Dendritic cell treated with granulocyte-macrophage colony-stimulating factor and Interleukin-4, amounts not matched to agents 40 ng/mL and 50 ng/mL, for 4 days (primary cell): ENCODE data around the gene EXOC4.

Experiments used
- H3K27ac Mint-ChIP-seq: one replicate; pipeline ENCODE4 v1.8.0; 2022; ENCODE audit warnings: mild to moderate bottlenecking, mixed read lengths
- H3K27me3 Mint-ChIP-seq: one replicate; pipeline ENCODE4 v1.8.0; 2022; ENCODE audit warnings: mild to moderate bottlenecking, mixed read lengths
- H3K36me3 Mint-ChIP-seq: one replicate; pipeline ENCODE4 v1.8.0; 2022; ENCODE audit warnings: low read depth, mixed read lengths
- H3K4me1 Mint-ChIP-seq: one replicate; pipeline ENCODE4 v1.8.0; 2022; ENCODE audit warnings: low read depth, mixed read lengths
- H3K4me3 Mint-ChIP-seq: one replicate; pipeline ENCODE4 v1.8.0; 2022; ENCODE audit warnings: mild to moderate bottlenecking, moderate library complexity, mixed read lengths
- H3K9me3 Mint-ChIP-seq: one replicate; pipeline ENCODE4 v1.8.0; 2022; ENCODE audit warnings: mixed read lengths
- intact Hi-C: fragments of 100-400 bp; cut with micrococcal nuclease; formaldehyde crosslinking; loops from one replicate; pipeline ENCODE4 v1.15.0; 2022

Gene EXOC4

DNA sequence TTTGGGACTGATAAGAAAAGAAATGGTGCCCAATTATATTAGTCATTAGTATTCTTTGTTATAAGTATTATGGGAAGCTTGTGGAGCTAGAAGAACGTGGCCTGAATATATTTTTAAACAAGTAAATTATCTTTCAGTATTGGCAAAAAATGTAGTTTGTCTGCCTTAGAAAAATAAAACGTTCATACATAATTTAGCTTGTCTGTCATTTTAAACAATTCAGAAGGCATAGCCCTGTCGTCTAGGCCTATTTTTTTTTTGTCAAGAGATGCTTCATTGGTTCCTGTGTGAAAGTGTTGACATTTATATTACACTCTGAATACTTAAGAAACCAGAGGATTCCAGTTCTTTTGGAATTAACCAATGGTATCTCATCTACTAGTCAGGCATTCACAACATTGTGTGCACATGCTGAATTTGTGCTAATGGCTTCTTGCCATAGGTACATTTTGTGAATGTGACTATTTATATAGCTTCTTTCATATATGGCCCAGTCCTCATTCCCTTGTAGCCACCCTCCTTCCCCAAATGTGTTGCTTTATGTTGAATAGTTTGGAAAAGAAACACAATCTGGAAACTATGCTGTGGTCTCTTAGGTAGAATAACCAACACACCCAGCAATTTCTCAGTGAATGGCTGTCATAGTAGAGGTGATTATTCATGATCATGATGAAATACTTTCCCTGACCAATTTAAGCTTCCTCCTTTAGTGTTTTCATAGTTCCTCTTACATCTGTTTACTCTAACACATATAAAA is 435.8 kb downstream of the EXOC4 start:
- Mint-ChIP-seq H3K27ac (peak overlapping the region; percentile 75), H3K36me3 (peaks cover 5% of the 10 kb centered on the region), H3K9me3 (no peaks in the 10 kb centered on the region), H3K4me1 (peaks cover 11% of the 10 kb centered on the region), H3K27me3 (no peaks in the 10 kb centered on the region), H3K4me3 (no peak overlapping the region)
- intact Hi-C loops: no loop called here

DNA sequence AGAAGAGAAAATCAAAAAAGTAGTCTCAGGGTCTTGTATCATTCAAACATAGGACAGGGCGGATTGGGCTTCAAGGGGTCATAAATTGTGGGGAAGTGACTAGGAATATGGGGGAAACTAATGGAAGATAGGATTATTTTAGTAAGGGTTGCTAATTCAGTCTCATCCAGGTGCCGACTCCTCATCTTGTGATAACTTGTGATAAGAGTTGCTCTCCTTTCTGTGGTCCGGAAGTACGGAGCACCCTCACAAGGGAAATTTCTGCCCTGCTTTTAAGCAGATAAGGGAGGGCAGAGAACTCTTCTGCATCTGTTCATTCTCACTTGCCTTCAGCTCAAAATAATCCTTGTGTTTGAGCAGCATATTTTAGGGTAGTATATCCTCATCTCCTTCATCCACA is 437.9 kb downstream of the EXOC4 start:
- H3K4me3 Mint-ChIP-seq: no peak overlapping the region
- no peaks in the 10 kb centered on the region for H3K9me3 Mint-ChIP-seq
- H3K27me3 Mint-ChIP-seq: no peaks in the 10 kb centered on the region
- H3K27ac Mint-ChIP-seq: peak overlapping the region; percentile 10
- H3K4me1 Mint-ChIP-seq: peaks cover 20% of the 10 kb centered on the region
- H3K36me3 Mint-ChIP-seq: peaks cover 5% of the 10 kb centered on the region
- intact Hi-C loops: no loop called here

DNA sequence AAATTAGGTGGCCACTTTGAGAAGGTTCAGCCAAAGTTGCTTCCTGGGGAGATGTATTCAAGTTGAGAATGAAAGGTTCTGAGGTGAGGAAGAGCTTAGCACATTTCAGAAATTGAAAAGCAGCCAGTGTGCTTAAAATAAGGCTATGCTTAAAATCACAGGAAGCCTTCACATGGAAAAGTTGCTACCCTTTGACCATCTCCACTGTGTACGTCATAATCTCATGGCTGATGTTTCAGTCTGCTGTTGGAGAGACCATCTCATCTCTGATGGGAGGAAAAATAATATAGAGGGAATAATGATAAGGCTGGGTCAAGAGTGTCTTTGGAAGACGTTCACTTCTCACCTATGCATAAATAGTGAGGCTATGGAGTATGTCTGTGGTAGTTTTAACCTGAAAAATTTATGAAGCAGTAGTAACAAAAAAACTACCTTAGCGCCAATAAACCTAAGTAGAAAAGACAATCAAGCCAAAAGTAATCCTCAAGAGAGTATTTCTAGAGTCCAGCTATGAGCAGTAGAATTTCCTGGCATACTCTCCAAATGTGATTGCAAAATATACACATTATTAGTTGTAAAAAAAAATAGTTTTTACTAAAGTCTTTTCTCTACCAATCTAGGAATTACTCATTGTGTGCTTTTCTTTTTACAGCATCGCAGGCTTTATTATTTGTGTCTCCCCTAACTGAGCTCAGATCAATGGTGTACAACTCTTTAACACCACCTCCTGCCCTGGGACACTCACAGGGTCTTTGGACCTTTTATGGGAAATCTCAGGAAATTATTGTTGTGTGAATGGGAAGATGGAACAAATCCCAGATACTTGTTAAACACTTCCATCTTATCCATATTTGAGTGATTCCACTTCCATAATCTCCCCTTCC is 439.1 kb downstream of the EXOC4 start:
- no peak overlapping the region for H3K4me3 Mint-ChIP-seq
- peaks cover 20% of the 10 kb centered on the region for H3K4me1 Mint-ChIP-seq
- no peak overlapping the region for H3K27ac Mint-ChIP-seq
- H3K27me3 Mint-ChIP-seq: no peaks in the 10 kb centered on the region
- peaks cover 5% of the 10 kb centered on the region for H3K36me3 Mint-ChIP-seq
- no peaks in the 10 kb centered on the region for H3K9me3 Mint-ChIP-seq
- intact Hi-C loops: no loop called here

DNA sequence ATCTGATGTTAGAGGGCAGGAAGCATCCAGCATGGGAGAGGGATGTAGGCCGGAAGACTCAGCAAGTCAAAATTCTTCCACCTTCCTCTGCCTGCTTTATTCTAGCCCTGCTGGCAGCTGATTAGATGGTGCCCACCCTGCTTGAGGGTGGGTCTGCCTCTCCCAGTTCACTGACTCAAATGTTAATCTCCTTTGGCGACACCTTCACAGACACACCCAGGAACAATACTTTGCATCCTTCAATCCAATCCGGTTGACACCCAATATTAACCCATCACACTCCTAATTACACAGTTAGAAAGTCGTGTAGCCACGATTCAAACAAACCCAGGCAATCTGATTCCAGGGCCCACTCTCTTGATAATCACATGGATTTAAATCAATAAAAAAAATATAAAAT is 440.4 kb downstream of the EXOC4 start:
- H3K27me3 Mint-ChIP-seq: no peaks in the 10 kb centered on the region
- H3K36me3 Mint-ChIP-seq: peaks cover 5% of the 10 kb centered on the region
- intact Hi-C loops: no loop called here
- H3K4me1 Mint-ChIP-seq: peaks cover 20% of the 10 kb centered on the region
- H3K27ac Mint-ChIP-seq: no peak overlapping the region
- no peaks in the 10 kb centered on the region for H3K9me3 Mint-ChIP-seq
- no peak overlapping the region for H3K4me3 Mint-ChIP-seq

DNA sequence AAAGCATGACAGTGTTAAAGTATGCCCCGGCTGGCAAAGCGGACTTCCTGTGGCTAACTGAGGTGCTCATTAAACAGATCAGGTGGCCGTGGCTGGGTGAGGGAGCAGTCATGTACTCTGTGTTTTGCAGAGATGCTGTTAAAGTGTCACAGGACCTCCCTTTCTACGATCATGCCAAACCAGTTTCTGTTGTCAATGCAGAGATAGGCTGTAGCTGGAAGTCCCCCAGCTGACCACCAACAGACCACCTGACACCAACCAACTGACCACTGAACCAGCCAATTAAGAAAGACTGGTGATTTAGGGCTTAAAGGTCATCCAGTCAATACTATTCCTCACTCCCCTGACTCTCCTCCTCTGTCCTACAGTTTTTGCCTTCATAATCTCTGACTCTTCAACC is 443.2 kb downstream of the EXOC4 start:
- no peak overlapping the region for H3K4me3 Mint-ChIP-seq
- no peak overlapping the region for H3K27ac Mint-ChIP-seq
- peaks cover 9% of the 10 kb centered on the region for H3K4me1 Mint-ChIP-seq
- intact Hi-C loops: no loop called here
- no peaks in the 10 kb centered on the region for H3K36me3 Mint-ChIP-seq
- H3K9me3 Mint-ChIP-seq: no peaks in the 10 kb centered on the region
- H3K27me3 Mint-ChIP-seq: no peaks in the 10 kb centered on the region

DNA sequence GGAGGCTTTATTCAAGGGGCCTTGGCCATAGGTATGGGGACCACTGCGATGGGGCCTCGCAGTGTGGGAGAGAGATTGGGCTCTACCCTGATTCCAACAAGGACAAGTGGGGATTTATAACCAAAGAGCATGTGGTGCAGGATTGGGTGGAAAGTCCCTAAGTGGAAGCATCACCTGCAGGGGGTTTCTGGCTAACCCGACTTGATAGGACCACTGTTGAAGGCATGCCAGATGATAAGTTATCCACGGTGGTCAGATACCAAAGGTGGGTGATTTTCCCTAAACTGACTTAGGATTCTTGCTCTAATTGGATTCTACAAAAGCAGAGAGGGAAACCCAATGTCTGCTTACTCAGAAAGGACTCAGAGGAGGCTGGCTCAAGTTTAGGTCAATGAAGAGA is 444.7 kb downstream of the EXOC4 start:
- no peaks in the 10 kb centered on the region for H3K27me3 Mint-ChIP-seq
- intact Hi-C loops: no loop called here
- no peaks in the 10 kb centered on the region for H3K36me3 Mint-ChIP-seq
- no peak overlapping the region for H3K4me3 Mint-ChIP-seq
- H3K27ac Mint-ChIP-seq: no peak overlapping the region
- H3K4me1 Mint-ChIP-seq: peaks cover 9% of the 10 kb centered on the region
- H3K9me3 Mint-ChIP-seq: no peaks in the 10 kb centered on the region

DNA sequence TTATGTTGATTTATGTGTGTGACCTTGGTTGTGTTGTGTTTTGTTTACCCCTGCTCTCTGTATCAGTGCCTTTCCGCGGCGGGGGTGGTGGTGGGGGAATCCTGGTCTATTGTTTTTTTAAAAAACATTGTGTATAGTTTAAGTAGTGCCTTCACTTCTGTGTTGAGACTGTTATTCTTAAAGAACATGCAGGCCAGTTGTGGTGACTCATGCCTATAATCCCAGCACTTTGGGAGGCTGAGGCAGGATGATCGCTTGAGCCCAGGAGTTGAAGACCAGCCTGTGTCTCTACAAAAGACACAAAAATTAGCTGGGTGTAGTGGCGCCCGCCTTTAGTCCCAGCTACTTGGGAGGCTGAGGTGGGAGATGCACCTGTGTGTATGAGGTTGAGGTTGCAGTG is 445.2 kb downstream of the EXOC4 start:
- Mint-ChIP-seq H3K4me3 (no peak overlapping the region), H3K36me3 (peaks cover 5% of the 10 kb centered on the region), H3K4me1 (peaks cover 9% of the 10 kb centered on the region), H3K9me3 (no peaks in the 10 kb centered on the region), H3K27me3 (no peaks in the 10 kb centered on the region), H3K27ac (no peak overlapping the region)
- intact Hi-C loops: no loop called here

DNA sequence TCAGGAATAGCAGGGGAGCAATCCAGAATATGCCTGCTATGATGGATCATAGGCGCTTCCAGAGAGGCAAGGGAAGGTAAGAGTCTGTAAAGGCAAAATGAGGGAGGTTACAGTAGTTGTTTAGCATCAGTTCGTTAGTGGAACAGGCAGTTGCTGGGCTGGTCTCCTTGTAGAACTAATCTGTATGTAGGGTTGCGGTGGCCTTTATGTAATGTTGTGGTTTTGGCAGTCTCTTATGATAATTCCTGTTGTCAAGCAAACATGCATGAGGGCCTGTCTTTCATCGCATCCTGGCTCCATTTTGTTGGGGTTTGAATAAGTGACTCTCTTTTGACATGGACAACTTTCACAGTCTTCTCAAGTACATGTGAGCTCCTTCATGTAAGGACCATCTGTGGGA is 446.5 kb downstream of the EXOC4 start:
- no peak overlapping the region for H3K4me3 Mint-ChIP-seq
- no peaks in the 10 kb centered on the region for H3K27me3 Mint-ChIP-seq
- H3K9me3 Mint-ChIP-seq: no peaks in the 10 kb centered on the region
- no peak overlapping the region for H3K27ac Mint-ChIP-seq
- intact Hi-C loops: no loop called here
- peaks cover 6% of the 10 kb centered on the region for H3K36me3 Mint-ChIP-seq
- peaks cover 9% of the 10 kb centered on the region for H3K4me1 Mint-ChIP-seq

DNA sequence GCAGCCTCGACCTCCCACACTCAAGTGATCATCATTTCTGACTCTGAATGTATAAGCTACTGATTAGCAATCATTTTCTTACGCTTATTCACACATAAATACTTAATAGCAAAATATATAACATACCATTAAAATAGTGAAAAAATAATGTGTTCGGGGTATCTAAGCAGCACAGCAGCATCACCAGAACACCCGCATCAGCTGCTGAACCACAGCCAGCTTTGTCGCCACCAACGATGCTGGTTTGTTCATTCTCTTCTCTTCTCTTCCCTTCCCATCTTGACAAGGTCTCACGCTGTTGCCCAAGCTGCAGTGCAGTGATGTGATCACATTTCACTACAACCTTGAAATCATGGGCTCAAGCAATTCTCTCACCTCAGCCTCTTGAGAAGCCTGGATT is 449.2 kb downstream of the EXOC4 start:
- H3K36me3 Mint-ChIP-seq: peaks cover 6% of the 10 kb centered on the region
- intact Hi-C loops: no loop called here
- H3K27ac Mint-ChIP-seq: no peak overlapping the region
- no peaks in the 10 kb centered on the region for H3K27me3 Mint-ChIP-seq
- H3K4me1 Mint-ChIP-seq: no peaks in the 10 kb centered on the region
- no peak overlapping the region for H3K4me3 Mint-ChIP-seq
- no peaks in the 10 kb centered on the region for H3K9me3 Mint-ChIP-seq

DNA sequence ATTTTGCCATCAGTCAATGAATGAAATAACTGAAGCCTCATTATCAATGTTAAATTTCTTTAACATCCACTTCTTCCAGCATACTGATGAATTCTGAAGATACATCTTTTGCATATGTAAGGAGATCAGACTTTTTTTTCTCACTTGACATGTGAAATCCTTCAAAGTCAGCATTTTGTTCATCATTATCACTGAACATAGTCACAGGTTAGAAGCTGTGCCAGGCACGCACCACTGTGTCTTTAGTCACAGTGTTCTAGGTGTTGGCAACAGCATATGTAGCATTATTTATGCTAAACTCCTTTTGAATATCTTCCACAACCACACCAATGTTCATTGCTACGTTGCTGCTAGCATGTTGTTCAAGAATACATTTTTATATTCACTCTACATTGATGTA is 450.1 kb downstream of the EXOC4 start:
- Mint-ChIP-seq H3K27ac (no peak overlapping the region), H3K9me3 (no peaks in the 10 kb centered on the region), H3K4me3 (no peak overlapping the region), H3K27me3 (no peaks in the 10 kb centered on the region), H3K36me3 (peaks cover 6% of the 10 kb centered on the region), H3K4me1 (no peaks in the 10 kb centered on the region)
- intact Hi-C loops: no loop called here

DNA sequence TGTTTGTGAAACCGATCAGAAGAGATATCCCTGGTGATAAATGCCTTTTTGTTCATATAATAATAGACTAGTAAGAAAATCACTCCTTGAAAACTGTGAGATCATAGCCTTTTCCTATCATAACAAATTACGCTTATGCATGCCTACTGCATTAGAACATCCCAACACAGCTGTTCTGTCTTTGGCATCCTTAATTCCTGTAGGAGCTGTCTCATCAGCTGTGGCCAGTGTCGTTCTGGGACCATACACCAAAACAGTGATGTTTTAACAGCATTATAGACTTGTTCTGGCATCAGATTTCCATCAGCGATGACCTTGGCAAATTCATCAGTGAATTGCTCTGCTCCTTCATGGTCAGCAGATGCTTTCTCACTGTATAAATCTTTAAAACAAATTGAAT is 450.7 kb downstream of the EXOC4 start:
- Mint-ChIP-seq H3K27ac (no peak overlapping the region), H3K9me3 (no peaks in the 10 kb centered on the region), H3K36me3 (peaks cover 6% of the 10 kb centered on the region), H3K4me3 (no peak overlapping the region), H3K27me3 (no peaks in the 10 kb centered on the region), H3K4me1 (no peaks in the 10 kb centered on the region)
- intact Hi-C loops: no loop called here

DNA sequence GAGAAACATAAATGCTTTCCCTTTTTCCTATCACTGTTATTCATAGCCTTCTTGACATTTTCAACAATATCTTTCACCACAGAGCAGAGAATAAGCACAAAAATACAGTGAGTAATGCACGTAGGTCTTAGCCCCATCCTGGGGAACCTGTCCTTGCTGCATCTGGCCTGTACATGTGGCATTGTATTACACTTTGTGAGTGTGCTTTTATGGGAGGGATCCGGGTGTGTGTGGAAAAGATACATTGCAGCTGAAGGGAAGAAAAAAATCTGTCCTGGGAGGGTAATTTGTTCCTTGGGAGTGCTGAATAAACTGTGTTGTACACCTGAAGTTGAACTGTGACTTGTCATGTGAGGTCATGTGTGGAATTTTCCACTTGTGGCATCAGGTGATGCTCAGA is 451.6 kb downstream of the EXOC4 start:
- Mint-ChIP-seq H3K9me3 (no peaks in the 10 kb centered on the region), H3K27ac (no peak overlapping the region), H3K36me3 (peaks cover 6% of the 10 kb centered on the region), H3K4me3 (no peak overlapping the region), H3K4me1 (no peaks in the 10 kb centered on the region), H3K27me3 (no peaks in the 10 kb centered on the region)
- intact Hi-C loops: no loop called here

DNA sequence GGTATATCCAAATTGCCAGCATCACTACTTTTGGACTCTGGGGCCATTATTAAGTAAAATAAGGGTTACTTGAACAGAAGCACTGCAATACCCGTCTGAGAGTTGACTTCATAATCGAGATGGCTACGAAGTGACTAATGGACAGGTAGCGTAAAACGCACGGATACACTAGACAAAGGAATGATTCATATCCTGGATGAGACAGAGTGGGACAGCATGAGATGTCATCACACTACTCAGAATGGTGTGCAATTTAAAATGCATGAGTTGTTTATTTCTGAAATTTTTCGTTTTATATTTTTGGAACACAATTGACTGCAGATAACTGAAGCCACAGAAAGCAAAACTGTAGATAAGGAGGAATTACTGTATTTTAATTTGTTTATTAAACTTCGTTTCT is 452.7 kb downstream of the EXOC4 start:
- Mint-ChIP-seq H3K9me3 (no peaks in the 10 kb centered on the region), H3K27me3 (no peaks in the 10 kb centered on the region)
- intact Hi-C loops: no loop called here

DNA sequence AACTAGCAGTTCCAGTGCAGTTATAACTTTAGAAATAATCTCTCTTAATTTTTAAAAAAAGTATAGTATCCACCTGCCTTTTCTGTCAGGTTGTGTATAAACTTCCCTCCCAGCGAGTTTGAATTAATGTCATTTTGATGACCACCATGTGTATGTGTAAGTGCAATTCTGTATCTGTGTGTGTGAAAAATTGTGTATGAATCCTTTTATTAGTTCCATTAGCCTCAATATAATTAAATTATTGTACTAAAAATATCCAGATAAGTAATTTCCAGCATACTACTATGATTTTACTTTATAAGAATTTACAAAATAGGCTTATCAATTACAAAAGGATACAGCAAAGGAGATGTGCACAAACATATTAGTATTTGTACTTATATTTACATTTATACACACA is 453.1 kb downstream of the EXOC4 start:
- intact Hi-C loops: no loop called here
- no peak overlapping the region for H3K27ac Mint-ChIP-seq
- H3K4me1 Mint-ChIP-seq: no peaks in the 10 kb centered on the region
- H3K36me3 Mint-ChIP-seq: peaks cover 6% of the 10 kb centered on the region
- no peaks in the 10 kb centered on the region for H3K9me3 Mint-ChIP-seq
- no peak overlapping the region for H3K4me3 Mint-ChIP-seq
- no peaks in the 10 kb centered on the region for H3K27me3 Mint-ChIP-seq

More for the DNA sequence above, 452.7 kb downstream of the EXOC4 start:
- H3K4me3 Mint-ChIP-seq: no peak overlapping the region
- H3K36me3 Mint-ChIP-seq: peaks cover 6% of the 10 kb centered on the region
- H3K4me1 Mint-ChIP-seq: no peaks in the 10 kb centered on the region
- no peak overlapping the region for H3K27ac Mint-ChIP-seq
